Mammary epithelial cell (primary cell): ENCODE data around the gene CHAC1.

Experiments
- CTCF ChIP-seq, 2 donors: IDR thresholded peaks in 1 of 2; conservative IDR thresholded peaks in 1 of 2; 2 replicates each; pipeline ENCODE4 v1.5.1; 2011 to 2012; ENCODE audit warnings: inconsistent platforms in 2 of 2, low read length in 2 of 2, mild to moderate bottlenecking in 2 of 2, control low read depth in 1 of 2, low read depth in 1 of 2; ENCODE audit not compliant: insufficient read depth in 1 of 2; ENCODE audit errors: extremely low read depth in 1 of 2
- EZH2 ChIP-seq: IDR thresholded peaks from 2 replicates; pipeline ENCODE4 v1.6.1; 2012; ENCODE audit warnings: low read length, inconsistent platforms, borderline replicate concordance

GRCh38 chr15:40944510-40945296, 8.6 kb upstream of the CHAC1 start:
- TF ChIP-seq CTCF (conservative IDR thresholded peaks at IDR 0.05 in 1 of 2, IDR thresholded peaks at IDR 0.05 in 1 of 2; ENCODE audit: extremely low read depth in 1 of 2, insufficient read depth in 1 of 2, low read depth in 1 of 2, low read length in 2 of 2): no peak
- no peak for TF ChIP-seq EZH2
